Caki2 (cell line): Measurements from ENCODE around the gene NCOA7. TPM values are rescaled to one million over a fixed set of nuclear protein-coding genes. Genes with fewer than 3 reads are reported as not detected.
A peak's percentile ranks its signal among the peaks of the same experiment; 100 is the strongest.
"Not testable (repeated sequence)": the region's sequence is repeated elsewhere in the genome, so short reads cannot be mapped to it uniquely, and the experiment has no call there.

Source experiments
- DNase-seq: peaks from one replicate; pipeline ENCODE4 v3.0.0-alpha.2; 2015; ENCODE audit warnings: low read depth
- in situ Hi-C: cut with HindIII; loops from 2 replicates; pipeline ENCODE4 v1.10.0; 2016; ENCODE audit warnings: low sequenced_read_pairs, low pct_unique_long_range_greater_than_20kb, mixed read lengths
- total RNA-seq: library from RNA; depleted of rRNA; stranded (reverse); fragments of >200 nt; shearing (Covaris generic); gene quantifications from 2 replicates; pipeline ENCODE4 v1.2.3, GENCODE V29; 2014; ENCODE audit warnings: low replicate concordance; rRNA removed

NCOA7 gene
- total RNA-seq, 1 experiment from 2014 or later: 25.9 TPM

DNA sequence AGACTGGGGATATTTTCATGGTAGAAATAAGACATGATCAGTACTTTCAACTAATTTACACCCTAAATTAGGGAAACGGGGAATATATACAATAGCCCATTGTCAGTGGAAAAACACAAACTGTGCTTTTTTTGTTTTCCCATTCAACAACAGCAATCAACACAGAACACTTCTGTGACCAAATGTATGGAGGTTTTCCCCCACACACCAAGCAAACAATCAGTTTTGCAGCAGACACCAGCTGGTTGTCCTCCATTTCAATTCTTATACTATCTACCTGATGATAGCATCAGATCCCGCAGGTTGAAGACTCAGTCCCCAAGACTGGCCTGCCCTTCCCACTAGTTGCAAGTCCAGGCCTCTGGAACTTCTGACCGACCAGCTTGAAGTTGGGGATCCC, 170.4 kb downstream of the NCOA7 start:
- no peak for DNase-seq
- in situ Hi-C loops: no loop called here

DNA sequence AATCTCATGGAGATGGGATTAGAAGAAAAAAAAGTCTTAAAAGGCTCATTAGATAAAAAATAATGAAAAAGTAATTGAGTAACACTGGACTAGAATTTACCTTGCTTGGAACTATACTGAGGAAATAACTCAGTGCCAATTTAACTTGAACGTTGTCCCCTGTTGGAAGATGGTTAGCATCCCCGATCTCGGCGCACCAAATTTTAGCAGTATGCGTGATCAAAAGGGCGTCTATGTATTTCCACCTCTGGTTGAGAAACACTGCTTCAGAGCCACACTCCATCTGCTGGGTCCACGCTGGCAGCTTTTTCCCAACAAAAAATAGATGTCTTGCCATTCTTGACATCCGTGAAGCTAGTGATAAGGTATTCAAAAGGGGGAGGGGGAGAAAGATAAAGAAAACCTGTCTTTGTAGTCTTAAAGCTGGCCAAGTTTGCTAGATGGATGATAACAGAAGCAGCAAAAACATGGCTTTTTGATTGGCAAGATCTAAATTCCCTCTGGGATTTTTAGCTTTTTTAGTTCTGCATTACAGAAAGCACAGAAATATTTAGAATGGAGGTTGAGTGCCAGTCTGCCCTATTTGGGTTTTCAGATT, 172.2 kb downstream of the NCOA7 start:
- in situ Hi-C loops: no loop called here

DNA sequence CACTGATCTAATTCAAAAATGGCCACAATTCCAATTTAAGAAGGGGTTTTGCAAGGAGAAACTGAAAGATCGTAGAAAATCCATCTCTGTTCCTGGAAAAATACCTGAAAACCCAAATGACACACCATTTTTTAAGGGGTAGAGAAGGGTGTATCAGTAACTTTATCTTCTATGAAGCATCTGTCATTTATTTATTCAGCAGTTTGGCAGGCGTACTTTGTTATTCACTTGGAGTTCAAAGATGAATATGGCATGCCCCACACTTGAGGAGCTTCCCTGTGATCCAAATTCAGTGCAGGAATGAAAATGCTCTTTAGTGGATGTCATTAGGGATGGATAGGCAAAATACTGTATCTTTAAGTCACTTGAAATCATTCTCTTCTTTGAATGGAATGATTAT, 173.1 kb downstream of the NCOA7 start:
- DNase-seq: no peak
- in situ Hi-C loops: no loop called here

More for the DNA sequence above, 172.2 kb downstream of the NCOA7 start:
- no peak for DNase-seq

DNA sequence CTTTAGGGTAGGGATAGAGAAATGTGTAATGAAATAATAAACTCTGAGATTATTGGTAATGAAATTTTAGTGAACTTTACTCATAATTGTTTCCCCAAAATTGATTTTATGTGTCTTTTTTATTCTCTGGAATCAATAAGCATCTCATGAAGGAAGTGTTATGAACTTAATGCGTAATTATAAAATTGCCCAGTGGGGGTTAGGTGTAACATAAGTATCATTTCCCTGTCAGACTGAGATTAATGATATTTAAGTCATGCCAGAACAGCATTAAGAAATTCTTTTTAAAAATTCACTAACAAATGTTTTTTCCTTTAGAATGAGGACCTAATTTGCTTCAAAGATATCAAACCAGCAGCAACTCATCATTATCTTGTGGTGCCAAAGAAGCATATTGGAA, 175.8 kb downstream of the NCOA7 start:
- DNase-seq: no peak
- in situ Hi-C loops: no loop called here

DNA sequence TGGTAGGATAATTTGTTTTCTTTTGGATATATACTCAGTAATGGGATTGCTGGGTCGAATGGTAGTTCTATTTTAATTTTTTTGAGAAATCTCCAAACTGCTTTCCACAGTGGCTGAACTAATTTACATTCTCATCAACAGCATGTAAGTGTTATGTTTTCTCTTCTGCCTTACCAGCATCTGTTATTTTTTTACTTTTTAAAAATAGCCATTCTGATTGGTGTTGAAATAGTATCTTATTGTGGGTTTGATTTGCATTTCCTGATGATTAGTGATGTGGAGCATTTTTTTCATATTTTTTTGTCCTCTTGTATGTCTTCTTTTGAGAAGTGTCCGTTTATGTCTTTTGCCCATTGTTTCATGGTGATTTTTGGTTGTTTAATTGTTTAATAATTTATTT, 177.7 kb downstream of the NCOA7 start:
- DNase-seq: no peak
- in situ Hi-C loops: no loop called here

DNA sequence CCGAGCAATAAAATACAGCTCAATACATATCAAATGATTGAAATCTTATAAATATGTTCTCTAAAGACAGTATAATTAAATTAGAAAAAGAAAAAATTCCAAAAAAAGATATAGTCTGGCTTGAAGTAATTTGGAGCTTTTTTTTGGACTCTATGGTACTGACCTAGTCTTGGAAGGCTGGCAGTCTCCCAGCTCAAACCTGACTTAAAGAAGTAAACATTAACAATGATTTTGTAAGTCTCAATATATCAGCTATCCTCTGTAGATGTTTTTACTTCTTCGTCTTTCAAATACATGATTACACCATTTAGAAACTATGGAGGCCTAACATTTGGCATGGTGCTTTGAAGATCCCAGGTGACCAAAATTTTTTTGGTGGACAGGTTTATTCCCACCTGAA, 180.0 kb downstream of the NCOA7 start:
- DNase-seq: no peak
- in situ Hi-C loops: no loop called here

DNA sequence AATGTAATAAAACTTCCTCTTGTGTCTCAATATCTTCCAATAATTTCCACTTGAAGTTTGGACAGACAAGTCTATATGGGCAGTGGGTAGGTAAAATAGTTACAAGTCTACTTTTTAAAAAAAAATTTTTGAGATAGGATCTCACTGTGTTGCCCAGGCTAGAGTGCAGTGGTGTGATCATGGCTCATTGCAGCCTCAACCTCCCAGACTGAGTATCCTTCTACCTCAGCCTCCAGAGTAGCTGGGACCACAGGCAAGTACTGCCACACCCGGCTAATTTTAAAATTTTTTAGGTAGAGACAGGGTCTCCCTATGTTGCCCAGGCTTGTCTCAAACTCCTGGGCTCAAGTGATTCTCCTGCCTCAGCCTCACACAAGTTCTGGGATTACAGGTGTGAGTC, 181.7 kb downstream of the NCOA7 start:
- in situ Hi-C loops, DNase-seq: not testable (repeated sequence)

DNA sequence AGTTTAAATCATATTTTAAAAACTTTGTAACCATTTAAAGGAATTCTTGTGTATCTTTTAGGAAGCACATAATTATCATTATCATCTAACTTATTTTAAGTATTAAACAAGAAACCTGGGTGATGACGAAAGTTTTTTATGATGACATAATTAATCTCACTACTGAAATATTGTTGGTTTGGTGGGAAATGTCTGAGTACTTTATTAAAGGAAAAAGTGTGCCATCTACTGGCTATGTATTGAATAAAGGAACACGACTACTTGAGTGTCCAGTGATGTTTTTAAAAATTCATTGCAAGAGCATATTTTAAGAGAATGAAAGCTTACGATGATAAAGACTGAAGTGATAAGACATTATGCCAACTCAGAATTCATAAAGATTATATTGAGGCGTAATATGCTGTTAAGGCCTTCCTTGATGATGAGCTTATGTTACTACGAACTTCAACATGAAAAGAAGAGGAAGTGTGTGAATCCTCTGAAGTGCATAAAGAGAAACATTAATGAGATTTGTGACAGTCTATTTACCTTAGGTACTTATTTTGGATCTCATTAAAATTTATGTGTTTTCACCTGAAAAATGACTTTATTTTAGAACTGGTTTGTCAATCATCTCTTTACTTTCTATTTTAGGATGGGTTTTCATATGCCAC, 183.6 kb downstream of the NCOA7 start:
- peak; percentile 41 for DNase-seq
- in situ Hi-C loops: no loop called here

DNA sequence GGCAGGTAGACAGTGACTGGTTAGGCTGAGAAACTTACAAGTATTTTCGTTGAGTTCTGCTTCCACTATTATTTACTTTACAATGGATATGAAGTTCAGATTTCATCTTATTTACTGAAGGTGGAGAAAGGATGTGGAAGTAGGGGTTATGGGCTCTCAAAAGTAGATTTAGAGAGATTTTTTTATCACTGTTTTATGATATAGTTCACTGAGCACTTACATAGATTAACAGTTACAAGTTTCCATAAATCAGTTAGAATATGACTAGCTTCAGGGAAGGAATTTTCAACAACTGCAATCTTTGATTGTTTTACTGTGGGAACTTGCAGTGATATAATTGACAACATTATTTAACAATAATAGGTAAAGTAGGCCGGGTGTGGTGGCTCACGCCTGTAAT, 188.3 kb downstream of the NCOA7 start:
- DNase-seq: no peak
- in situ Hi-C loops: no loop called here

Other genes starting within 250 kb of the NCOA7 start
- gene HEY2, start 41.3 kb upstream of the NCOA7 start, total RNA-seq: 3.2 TPM in 2 replicates
- 5.5 and 6.6 TPM in 2 replicates for gene HINT3, start 165.8 kb downstream of the NCOA7 start, total RNA-seq
- 8.1 and 10.9 TPM in 2 replicates for gene TRMT11, start 195.6 kb downstream of the NCOA7 start, total RNA-seq